ENCODE measurements around the gene SPINK14.

The SPINK14 gene

DNA sequence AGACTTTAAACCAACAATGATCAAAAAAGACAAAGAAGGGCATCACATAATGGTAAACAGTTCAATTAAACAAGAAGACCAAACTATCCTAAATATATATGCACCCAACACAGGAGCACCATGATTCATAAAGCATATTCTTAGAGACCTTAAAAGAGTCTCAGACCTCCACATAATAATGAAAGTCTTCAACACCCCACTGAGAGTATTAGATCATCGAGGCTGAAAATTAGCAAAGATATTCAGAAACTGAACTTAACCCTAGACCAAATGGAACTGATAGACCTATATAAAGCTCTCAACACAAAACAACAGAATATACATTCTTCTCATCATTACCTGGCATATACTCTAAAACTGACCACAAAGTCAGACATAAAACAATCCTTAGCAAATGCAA, 11.7 kb upstream of the SPINK14 start:
- no peak for TF ChIP-seq MYC (IDR thresholded peaks at IDR 0.05; ENCODE audit: low read depth, low read length)
- TF ChIP-seq, protein P1, sequence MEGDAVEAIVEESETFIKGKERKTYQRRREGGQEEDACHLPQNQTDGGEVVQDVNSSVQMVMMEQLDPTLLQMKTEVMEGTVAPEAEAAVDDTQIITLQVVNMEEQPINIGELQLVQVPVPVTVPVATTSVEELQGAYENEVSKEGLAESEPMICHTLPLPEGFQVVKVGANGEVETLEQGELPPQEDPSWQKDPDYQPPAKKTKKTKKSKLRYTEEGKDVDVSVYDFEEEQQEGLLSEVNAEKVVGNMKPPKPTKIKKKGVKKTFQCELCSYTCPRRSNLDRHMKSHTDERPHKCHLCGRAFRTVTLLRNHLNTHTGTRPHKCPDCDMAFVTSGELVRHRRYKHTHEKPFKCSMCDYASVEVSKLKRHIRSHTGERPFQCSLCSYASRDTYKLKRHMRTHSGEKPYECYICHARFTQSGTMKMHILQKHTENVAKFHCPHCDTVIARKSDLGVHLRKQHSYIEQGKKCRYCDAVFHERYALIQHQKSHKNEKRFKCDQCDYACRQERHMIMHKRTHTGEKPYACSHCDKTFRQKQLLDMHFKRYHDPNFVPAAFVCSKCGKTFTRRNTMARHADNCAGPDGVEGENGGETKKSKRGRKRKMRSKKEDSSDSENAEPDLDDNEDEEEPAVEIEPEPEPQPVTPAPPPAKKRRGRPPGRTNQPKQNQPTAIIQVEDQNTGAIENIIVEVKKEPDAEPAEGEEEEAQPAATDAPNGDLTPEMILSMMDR (IDR thresholded peaks at IDR 0.05; ENCODE audit: low read depth, low read length): no peak
- TF ChIP-seq, protein P2, sequence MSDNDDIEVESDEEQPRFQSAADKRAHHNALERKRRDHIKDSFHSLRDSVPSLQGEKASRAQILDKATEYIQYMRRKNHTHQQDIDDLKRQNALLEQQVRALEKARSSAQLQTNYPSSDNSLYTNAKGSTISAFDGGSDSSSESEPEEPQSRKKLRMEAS (IDR thresholded peaks at IDR 0.05; ENCODE audit: low read depth, low read length): no peak
- TF ChIP-seq POLR2A (IDR thresholded peaks at IDR 0.05; ENCODE audit: extremely low read depth, insufficient read length): no peak
- H3K4me3 ChIP-seq (ENCODE audit: low read depth, low read length): no peak overlapping the region
- DNase-seq (ENCODE audit: low read depth): no peak

DNA sequence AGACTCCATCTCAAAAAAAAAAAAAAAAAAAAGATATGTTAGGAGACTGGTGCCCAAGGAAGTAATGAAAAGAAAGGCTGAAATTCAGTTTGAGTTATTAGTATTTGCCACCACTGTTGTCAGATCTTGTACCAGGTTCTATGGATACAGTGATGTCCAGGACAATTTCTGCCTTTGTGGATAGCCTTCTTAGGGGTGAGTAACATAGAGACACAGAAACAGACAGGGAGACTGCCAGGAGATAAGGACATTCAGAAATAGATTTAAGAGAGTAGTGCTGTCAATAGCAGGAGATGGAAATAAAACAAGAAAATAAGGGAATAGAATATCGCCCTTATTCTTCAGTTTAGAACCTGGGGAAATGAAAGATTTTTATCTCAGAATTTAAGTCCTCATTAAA, 6.3 kb upstream of the SPINK14 start:
- no peak for DNase-seq (ENCODE audit: low read depth)
- TF ChIP-seq, protein P1 (IDR thresholded peaks at IDR 0.05; ENCODE audit: low read depth, low read length): no peak
- no peak for TF ChIP-seq MYC (IDR thresholded peaks at IDR 0.05; ENCODE audit: low read depth, low read length)
- TF ChIP-seq, protein P2 (IDR thresholded peaks at IDR 0.05; ENCODE audit: low read depth, low read length): no peak
- TF ChIP-seq POLR2A (IDR thresholded peaks at IDR 0.05; ENCODE audit: extremely low read depth, insufficient read length): no peak
- no peak overlapping the region for H3K4me3 ChIP-seq (ENCODE audit: low read depth, low read length)

DNA sequence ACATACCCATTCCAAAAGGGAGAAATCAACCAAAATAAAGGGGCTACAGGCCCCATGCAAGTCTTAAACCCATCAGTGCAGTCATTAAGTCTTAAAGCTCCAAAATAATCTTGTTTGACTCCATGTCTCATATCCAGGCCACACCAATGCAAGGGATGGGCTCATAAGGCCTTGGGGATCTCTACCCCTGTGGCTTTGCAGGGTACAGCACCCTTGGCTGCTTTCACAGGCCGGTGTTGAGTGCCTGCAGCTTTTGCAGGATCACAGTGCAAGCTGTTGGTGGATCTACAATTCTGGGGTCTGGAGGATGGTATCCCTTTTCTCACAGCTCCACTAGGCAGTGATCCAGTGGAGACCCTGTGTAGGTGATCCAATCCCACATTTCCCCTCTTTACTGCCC, 5.0 kb upstream of the SPINK14 start:
- no peak for TF ChIP-seq MYC (IDR thresholded peaks at IDR 0.05; ENCODE audit: low read depth, low read length)
- TF ChIP-seq, protein P2 (IDR thresholded peaks at IDR 0.05; ENCODE audit: low read depth, low read length): no peak
- TF ChIP-seq, protein P1 (IDR thresholded peaks at IDR 0.05; ENCODE audit: low read depth, low read length): no peak
- TF ChIP-seq POLR2A (IDR thresholded peaks at IDR 0.05; ENCODE audit: extremely low read depth, insufficient read length): no peak
- DNase-seq (ENCODE audit: low read depth): no peak
- H3K4me3 ChIP-seq (ENCODE audit: low read depth, low read length): no peak overlapping the region

DNA sequence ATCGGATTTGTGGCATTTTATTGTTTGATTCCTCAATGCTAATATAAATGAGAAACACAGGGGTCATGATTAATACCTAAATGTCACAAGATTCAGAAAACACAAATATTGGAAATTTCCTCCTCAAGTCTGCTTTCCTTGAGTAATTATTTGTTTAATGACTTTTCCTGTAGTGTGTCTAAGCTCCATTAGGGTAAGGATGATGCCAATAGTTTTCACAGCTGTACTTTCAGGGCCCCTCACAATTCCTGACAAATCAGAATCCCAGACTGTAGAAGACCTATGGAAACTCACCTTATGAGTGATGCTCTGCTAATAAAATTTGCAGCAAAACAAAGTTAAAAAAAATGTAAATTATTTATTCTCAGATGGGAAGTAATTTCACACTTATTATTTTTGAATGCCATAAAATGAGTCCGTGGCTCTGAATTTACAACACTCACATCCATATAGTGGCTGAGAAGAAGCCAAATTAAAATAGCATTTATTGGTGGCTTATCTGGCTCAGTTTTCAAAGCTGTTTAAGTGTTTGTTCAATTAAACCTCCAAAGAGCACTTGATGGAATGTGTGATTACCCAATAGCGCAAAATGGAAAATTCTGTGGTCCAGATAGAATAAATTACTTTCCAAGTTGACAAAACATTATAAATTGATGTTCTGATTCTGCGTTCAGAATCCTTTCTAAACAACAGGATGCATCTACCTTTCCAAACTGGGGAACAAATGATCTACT, 1.6 kb upstream of the SPINK14 start:
- TF ChIP-seq, protein P1 (IDR thresholded peaks at IDR 0.05; ENCODE audit: low read depth, low read length): no peak
- TF ChIP-seq MYC (IDR thresholded peaks at IDR 0.05; ENCODE audit: low read depth, low read length) (no peak), POLR2A (IDR thresholded peaks at IDR 0.05; ENCODE audit: extremely low read depth, insufficient read length) (no peak)
- TF ChIP-seq, protein P2 (IDR thresholded peaks at IDR 0.05; ENCODE audit: low read depth, low read length): no peak
- no peak for DNase-seq (ENCODE audit: low read depth)
- no peak overlapping the region for H3K4me3 ChIP-seq (ENCODE audit: low read depth, low read length)

DNA sequence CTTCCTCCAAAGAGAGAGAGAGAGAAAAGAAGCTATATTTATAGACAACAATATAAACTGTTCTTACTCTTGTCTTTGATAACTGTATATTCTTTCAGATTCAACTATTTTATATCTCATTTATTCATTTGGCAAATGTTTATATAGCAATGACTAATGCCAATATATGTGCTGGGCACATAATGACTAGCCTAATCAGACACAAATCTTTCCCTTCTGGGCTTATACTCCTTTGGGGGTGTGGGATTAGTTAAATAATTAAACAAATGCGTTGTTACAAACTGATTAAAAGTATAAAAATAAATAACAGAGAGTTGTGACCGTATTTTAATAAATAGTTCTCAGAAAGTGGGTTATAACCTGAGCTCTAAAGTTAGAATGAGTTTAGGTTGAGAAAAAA, 4.0 kb downstream of the SPINK14 start:
- no peak overlapping the region for H3K4me3 ChIP-seq (ENCODE audit: low read depth, low read length)
- DNase-seq (ENCODE audit: low read depth): no peak
- TF ChIP-seq, protein P2 (IDR thresholded peaks at IDR 0.05; ENCODE audit: low read depth, low read length): no peak
- TF ChIP-seq, protein P1 (IDR thresholded peaks at IDR 0.05; ENCODE audit: low read depth, low read length): no peak
- TF ChIP-seq MYC (IDR thresholded peaks at IDR 0.05; ENCODE audit: low read depth, low read length): no peak
- no peak for TF ChIP-seq POLR2A (IDR thresholded peaks at IDR 0.05; ENCODE audit: extremely low read depth, insufficient read length)
